Measurements from ENCODE around the gene IL31RA.

DNA sequence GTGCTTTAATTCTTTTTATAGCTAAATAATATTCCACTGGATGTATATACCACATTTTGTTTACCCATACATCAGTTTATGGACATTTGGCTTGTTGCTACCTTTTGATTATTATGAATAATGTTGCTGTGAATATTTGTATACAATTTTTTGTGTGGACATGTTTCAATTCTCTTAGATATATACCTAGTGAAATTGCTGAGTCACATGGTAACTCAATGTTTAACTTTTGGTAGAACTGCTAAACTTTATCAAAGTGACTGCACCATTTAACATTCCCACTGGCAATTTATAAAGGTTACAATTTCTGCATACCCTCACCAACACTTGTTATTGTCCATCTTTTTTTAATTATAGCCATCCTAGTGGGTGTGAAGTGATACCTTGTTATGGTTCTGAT is 22.1 kb downstream of the IL31RA start:
- TF ChIP-seq, protein P1, sequence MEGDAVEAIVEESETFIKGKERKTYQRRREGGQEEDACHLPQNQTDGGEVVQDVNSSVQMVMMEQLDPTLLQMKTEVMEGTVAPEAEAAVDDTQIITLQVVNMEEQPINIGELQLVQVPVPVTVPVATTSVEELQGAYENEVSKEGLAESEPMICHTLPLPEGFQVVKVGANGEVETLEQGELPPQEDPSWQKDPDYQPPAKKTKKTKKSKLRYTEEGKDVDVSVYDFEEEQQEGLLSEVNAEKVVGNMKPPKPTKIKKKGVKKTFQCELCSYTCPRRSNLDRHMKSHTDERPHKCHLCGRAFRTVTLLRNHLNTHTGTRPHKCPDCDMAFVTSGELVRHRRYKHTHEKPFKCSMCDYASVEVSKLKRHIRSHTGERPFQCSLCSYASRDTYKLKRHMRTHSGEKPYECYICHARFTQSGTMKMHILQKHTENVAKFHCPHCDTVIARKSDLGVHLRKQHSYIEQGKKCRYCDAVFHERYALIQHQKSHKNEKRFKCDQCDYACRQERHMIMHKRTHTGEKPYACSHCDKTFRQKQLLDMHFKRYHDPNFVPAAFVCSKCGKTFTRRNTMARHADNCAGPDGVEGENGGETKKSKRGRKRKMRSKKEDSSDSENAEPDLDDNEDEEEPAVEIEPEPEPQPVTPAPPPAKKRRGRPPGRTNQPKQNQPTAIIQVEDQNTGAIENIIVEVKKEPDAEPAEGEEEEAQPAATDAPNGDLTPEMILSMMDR (conservative IDR thresholded peaks at IDR 0.05; ENCODE audit: low read depth, low read length) = no peak
- TF ChIP-seq EZH2 (IDR thresholded peaks at IDR 0.05; ENCODE audit: borderline replicate concordance, low read depth, low read length, poor library complexity, severe bottlenecking) = no peak
